ENCODE results near the gene VASH1.
A peak's percentile ranks its signal among the peaks of the same experiment; 100 is the strongest.

The VASH1 gene

DNA sequence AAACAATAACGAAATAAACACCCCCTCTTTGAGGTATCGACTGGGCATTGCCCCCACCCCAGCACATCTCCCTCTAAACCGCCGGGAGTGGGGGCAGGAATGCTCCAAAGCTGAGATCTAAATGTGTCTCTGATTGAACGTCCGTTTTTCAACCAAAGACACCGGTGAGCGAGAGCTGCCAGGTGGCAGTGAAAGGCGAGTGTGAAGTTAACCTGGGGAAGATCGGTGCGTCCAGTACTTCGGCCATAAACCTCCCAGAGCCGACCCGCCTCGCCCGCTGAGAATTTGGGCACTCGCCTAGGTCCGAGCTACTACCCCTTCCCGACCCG is 50.8 kb downstream of the VASH1 start:
- peaks cover 0 to 21% (median 9%) of the 10 kb centered on the region in 4 donors for H3K4me1 ChIP-seq
- no peak for DNase-seq
- TF ChIP-seq, protein P1, sequence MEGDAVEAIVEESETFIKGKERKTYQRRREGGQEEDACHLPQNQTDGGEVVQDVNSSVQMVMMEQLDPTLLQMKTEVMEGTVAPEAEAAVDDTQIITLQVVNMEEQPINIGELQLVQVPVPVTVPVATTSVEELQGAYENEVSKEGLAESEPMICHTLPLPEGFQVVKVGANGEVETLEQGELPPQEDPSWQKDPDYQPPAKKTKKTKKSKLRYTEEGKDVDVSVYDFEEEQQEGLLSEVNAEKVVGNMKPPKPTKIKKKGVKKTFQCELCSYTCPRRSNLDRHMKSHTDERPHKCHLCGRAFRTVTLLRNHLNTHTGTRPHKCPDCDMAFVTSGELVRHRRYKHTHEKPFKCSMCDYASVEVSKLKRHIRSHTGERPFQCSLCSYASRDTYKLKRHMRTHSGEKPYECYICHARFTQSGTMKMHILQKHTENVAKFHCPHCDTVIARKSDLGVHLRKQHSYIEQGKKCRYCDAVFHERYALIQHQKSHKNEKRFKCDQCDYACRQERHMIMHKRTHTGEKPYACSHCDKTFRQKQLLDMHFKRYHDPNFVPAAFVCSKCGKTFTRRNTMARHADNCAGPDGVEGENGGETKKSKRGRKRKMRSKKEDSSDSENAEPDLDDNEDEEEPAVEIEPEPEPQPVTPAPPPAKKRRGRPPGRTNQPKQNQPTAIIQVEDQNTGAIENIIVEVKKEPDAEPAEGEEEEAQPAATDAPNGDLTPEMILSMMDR (IDR thresholded peaks at IDR 0.05): no peak
- no peaks in the 10 kb centered on the region for H3K27me3 ChIP-seq
- H3K9me3 ChIP-seq: no peaks in the 10 kb centered on the region
- peaks cover 10 to 24% (median 23%) of the 10 kb centered on the region in 3 donors for H3K36me3 ChIP-seq
- intact Hi-C loops (cut with DNase I; ENCODE audit: low total_unique reads): no loop called here
- peak overlapping the region; percentile 85 to 93 for H3K27ac ChIP-seq
- peak overlapping the region; percentile 92 to 98 for H3K4me3 ChIP-seq

DNA sequence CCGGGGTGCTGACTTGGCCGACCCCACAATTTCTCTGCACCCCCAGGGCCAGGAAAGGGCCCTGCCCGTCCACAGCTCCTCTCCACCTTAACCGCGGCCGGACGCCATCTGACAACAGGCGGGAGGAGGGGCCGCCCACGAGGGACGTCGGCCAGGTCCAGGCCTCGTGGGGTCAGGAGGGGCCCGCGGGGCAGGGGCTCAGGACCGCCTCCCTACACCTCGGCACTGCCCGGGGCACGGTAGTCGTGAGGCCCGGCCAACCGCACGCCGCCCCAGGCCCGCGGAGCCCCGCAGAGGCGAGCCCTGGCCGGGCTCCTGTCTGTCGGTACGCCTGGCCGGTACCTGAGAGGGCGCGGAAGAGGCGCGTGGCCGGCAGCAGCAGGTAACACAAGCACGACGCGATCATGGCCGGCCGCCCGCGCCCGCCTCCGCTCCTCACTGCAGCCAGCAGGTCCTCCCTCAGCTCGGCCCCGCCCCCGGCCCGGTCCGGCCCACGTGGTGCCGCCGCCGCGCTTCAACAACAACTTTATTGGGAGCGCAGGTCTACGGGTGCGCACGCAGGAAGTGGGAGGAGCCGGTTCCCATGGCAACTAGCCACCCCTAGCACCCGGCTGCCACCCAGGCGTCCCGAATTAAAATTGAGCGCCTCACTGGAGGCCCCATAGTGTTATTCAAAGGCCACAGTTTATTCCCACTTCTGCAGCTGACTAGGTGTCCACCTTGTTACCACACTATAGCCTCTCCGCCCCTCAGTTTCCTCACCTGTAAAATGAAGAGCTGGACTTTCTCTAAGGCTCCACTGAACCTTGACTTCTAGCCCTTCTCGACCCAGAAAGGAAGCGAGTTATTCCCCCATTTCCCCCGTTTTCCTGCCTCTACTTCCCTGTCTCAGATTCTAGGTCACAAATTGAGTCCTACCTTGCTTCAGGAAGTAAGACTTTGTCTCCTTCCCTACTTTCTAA is 51.4 kb downstream of the VASH1 start, which contains the start of gene ANGEL1:
Gene ANGEL1, minus strand, starts transcription at position 461 of the 962 bp plus-strand sequence. Its CDS starts 55 bp downstream, at position 406.
- intact Hi-C loops (cut with DNase I; ENCODE audit: low total_unique reads): no loop called here
- Histone ChIP-seq H3K9me3 (no peaks in the 10 kb centered on the region), H3K4me3 (peak within 1 kb of the TSS; percentile 92 to 98), H3K36me3 (peaks cover 3 to 17% (median 16%) of the 10 kb centered on the region in 3 donors), H3K4me1 (peaks cover 0 to 21% (median 9%) of the 10 kb centered on the region in 4 donors), H3K27me3 (peaks cover 0 to 3% of the 10 kb centered on the region in 2 donors), H3K27ac (peak within 1 kb of the TSS; percentile 85 to 93)
- TF ChIP-seq, protein P1 (IDR thresholded peaks at IDR 0.05): no peak
- peak; percentile 93 to 97 for DNase-seq

DNA sequence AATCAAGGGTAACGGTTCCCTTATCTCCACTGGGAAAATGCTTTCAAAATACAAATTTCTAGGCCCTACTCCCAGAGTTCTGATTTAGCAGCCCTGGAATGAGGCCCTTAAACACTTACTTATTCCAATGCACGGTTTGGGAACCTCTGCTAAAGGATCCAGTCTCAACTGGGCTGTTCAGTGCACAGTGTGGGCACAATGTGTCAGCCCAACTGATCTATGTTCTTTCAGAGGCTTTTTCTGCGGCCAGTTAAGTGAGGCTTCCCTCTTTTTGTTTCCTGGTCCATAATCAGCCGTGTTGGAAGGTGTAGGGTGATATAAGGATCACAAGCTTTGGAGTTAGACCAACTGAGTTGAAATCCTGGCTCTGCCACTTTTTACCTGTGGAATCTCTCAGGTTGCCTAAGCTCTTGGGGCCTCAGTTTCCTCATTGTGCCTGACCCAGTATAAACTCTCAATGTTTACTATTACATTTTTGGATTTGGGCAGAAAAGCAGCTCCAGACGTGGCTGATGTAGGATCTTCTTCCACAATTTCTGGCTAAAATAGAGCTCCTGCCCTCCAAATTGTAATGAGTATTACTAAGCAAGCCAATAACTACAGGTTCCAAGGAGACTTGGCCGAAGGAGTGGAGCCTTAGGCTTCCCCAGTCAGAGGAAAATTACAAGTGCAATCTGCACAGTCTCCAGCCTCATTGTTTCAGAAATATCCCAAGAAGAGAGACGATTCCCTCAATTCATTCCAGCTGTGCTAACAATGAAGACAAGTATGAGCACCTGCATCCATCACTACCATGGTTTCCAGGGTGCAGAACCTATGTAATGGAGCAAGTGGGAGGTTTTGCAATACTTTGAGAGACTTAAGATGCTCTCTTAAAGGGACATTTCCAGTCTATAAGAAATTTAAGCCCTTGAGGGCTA is 53.7 kb downstream of the VASH1 start:
- Histone ChIP-seq H3K9me3 (no peaks in the 10 kb centered on the region), H3K4me3 (no peak overlapping the region), H3K27ac (no peak overlapping the region), H3K27me3 (peaks cover 0 to 15% of the 10 kb centered on the region in 2 donors), H3K4me1 (peaks cover 0 to 20% (median 9%) of the 10 kb centered on the region in 4 donors), H3K36me3 (no peaks in the 10 kb centered on the region)
- intact Hi-C loops (cut with DNase I; ENCODE audit: low total_unique reads): no loop called here
- DNase-seq: no peak
- TF ChIP-seq, protein P1 (IDR thresholded peaks at IDR 0.05): no peak

DNA sequence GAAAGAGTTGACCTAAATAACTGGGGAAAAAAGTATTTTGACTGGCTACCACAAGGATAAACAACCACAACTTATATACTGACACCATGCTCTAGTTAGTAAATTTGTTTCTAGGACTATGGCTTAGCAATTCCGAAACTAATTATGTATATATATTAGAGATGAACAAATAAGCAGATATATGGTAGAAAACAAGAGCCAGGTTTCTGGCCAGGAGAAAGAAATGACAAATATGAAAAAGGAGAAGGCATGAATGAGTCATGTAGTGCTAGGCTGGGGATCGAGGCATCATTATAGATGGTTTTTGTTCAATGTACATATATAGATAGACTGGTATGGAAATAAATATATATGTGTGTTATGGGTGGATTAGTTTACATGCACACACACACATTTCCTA is 59.4 kb downstream of the VASH1 start:
- Histone ChIP-seq H3K27me3 (peaks cover 0 to 15% of the 10 kb centered on the region in 2 donors), H3K9me3 (no peaks in the 10 kb centered on the region), H3K4me3 (no peak overlapping the region), H3K4me1 (no peaks in the 10 kb centered on the region), H3K36me3 (no peaks in the 10 kb centered on the region), H3K27ac (no peak overlapping the region)
- intact Hi-C loops (cut with DNase I; ENCODE audit: low total_unique reads): no loop called here
- TF ChIP-seq, protein P1 (IDR thresholded peaks at IDR 0.05): no peak
- no peak for DNase-seq

DNA sequence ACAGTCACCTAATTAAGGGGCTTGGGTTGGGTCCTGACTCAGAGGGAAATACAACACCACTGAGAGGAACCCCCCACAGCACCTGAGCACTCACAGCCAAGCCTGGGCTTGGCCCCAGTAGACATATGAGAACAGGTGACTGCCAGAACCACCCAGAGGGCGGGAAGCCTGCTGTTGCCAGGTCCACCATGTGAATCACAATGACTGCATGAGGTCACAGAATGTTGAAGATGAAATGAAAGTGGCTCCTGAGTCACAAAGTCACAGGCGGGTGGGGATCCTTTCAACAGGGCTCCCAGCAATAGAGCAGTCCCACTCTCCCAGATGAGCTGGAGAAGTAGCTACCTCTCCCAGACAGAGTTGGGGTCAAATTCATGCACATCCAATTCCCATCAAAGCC is 64.9 kb downstream of the VASH1 start, which contains the start of gene LRRC74A:
Gene LRRC74A, plus strand, starts transcription at position 287 of the 400 bp plus-strand sequence. CDS start 290 bp downstream, outside the sequence.
- H3K27me3 ChIP-seq: no peaks in the 10 kb centered on the region
- no peak for DNase-seq
- intact Hi-C loops (cut with DNase I; ENCODE audit: low total_unique reads): no loop called here
- peaks cover 0 to 24% (median 2%) of the 10 kb centered on the region in 4 donors for H3K4me1 ChIP-seq
- H3K4me3 ChIP-seq: no peak within 1 kb of the TSS
- TF ChIP-seq, protein P1 (IDR thresholded peaks at IDR 0.05): no peak
- H3K27ac ChIP-seq: no peak within 1 kb of the TSS
- H3K36me3 ChIP-seq: no peaks in the 10 kb centered on the region
- no peaks in the 10 kb centered on the region for H3K9me3 ChIP-seq
